ENCODE results near the gene VRK2.

DNA sequence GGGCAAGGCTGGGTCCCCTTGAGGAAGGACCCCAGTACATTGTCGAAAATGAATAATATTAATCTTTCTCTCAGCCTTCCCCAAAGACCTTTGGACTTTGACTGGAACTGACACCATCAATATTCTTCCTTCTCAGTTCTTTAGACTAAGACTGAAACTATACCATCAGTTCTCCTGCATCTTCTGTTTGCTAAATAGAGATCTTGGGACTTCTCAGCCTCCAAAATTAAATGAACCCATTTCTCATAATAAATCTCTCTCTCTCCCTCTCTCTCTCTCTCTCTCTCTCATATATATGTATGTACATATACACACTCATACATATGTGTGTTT, 39.7 kb upstream of the VRK2 start:
- TF ChIP-seq, protein P1, sequence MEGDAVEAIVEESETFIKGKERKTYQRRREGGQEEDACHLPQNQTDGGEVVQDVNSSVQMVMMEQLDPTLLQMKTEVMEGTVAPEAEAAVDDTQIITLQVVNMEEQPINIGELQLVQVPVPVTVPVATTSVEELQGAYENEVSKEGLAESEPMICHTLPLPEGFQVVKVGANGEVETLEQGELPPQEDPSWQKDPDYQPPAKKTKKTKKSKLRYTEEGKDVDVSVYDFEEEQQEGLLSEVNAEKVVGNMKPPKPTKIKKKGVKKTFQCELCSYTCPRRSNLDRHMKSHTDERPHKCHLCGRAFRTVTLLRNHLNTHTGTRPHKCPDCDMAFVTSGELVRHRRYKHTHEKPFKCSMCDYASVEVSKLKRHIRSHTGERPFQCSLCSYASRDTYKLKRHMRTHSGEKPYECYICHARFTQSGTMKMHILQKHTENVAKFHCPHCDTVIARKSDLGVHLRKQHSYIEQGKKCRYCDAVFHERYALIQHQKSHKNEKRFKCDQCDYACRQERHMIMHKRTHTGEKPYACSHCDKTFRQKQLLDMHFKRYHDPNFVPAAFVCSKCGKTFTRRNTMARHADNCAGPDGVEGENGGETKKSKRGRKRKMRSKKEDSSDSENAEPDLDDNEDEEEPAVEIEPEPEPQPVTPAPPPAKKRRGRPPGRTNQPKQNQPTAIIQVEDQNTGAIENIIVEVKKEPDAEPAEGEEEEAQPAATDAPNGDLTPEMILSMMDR (conservative IDR thresholded peaks at IDR 0.05), result no peak
- no peak for TF ChIP-seq ZFX (IDR thresholded peaks at IDR 0.05)

Measured in C4-2B (cell line).